HEK293T (cell line): ENCODE results near the gene SUSD1.

Experiments used
- CTBP1 ChIP-seq: fragments of 450-650 bp; IDR thresholded peaks from 2 replicates; pipeline ENCODE4 v1.6.1; 2016; ENCODE audit warnings: borderline replicate concordance
- ELF4 ChIP-seq: fragments of 450-650 bp; IDR thresholded peaks from 2 replicates; pipeline ENCODE4 v1.6.1; 2017; ENCODE audit warnings: antibody characterized with exemption
- FOXM1 ChIP-seq: fragments of 450-650 bp; IDR thresholded peaks from 2 replicates; pipeline ENCODE4 v1.6.1; 2017; ENCODE audit warnings: mild to moderate bottlenecking, borderline replicate concordance
- HDGF ChIP-seq: fragments of 450-650 bp; IDR thresholded peaks from 2 replicates; pipeline ENCODE4 v1.6.1; 2017; ENCODE audit warnings: antibody characterized with exemption, borderline replicate concordance
- L3MBTL2 ChIP-seq: fragments of 450-650 bp; conservative IDR thresholded peaks from 2 replicates; pipeline ENCODE4 v1.6.1; 2016; ENCODE audit warnings: mild to moderate bottlenecking
- LEF1 ChIP-seq: fragments of 450-650 bp; IDR thresholded peaks from 2 replicates; pipeline ENCODE4 v1.6.1; 2017; ENCODE audit warnings: mild to moderate bottlenecking, borderline replicate concordance
- NFRKB ChIP-seq: fragments of 450-650 bp; IDR thresholded peaks from 2 replicates; pipeline ENCODE4 v1.6.1; 2016; ENCODE audit warnings: mild to moderate bottlenecking, moderate library complexity
- SP1 ChIP-seq: fragments of 450-650 bp; IDR thresholded peaks from 2 replicates; pipeline ENCODE4 v1.6.1; 2017
- SUZ12 ChIP-seq: fragments of 450-650 bp; IDR thresholded peaks from 2 replicates; pipeline ENCODE4 v1.6.1; 2016; ENCODE audit warnings: mild to moderate bottlenecking

DNA sequence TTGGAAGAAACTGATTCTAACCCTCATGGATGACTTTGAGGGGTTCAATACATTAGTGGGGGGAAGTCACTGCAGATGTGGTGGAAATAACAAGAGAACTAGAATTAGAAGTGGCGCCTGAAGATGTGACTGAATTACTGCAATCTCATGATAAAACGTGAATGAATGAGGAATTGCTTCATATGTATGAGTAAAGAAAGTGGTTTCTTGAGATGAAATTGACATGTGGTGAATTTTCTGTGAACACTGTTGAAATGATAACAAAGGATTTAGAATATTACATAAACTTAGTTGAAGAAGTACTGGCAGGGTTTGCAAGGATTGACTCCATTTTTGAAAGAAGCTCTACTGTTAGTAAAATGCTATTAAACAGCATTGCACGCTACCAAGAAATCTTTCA, 165.4 kb downstream of the SUSD1 start:
- TF ChIP-seq SUZ12 (no peak), NFRKB (no peak), CTBP1 (no peak), SP1 (no peak), LEF1 (no peak), FOXM1 (no peak), HDGF (no peak), ELF4 (no peak), L3MBTL2 (no peak)
